Globus pallidus (tissue), 1 donor: ENCODE results near the gene PDK1.

Experiments used
- DNase-seq: peaks from one replicate; pipeline ENCODE4 v3.0.0-alpha.2; 2015; ENCODE audit warnings: low spot score

PDK1 gene

GRCh38 chr2:172597176-172597842 lies 41.4 kb downstream of the PDK1 start:
- DNase-seq = no peak

DNA sequence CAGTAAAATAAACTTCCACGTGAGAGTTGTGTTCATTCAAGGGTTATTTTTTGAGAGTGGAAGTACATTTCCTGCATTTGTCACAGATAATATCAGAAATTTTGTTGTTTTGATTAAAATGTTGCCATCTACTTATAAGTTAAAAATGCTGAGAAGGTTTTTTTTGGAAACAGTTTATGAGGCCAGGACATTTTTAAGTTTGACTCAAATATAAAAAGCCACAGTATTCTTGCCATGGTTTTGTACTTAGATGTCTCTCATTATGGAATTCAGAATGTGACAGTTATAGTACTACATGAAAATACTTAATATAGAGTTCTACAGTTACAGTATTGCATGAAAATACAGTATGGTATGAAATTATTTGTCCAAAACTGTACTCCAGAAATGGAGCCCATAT lies 44.1 kb downstream of the PDK1 start:
- no peak for DNase-seq

DNA sequence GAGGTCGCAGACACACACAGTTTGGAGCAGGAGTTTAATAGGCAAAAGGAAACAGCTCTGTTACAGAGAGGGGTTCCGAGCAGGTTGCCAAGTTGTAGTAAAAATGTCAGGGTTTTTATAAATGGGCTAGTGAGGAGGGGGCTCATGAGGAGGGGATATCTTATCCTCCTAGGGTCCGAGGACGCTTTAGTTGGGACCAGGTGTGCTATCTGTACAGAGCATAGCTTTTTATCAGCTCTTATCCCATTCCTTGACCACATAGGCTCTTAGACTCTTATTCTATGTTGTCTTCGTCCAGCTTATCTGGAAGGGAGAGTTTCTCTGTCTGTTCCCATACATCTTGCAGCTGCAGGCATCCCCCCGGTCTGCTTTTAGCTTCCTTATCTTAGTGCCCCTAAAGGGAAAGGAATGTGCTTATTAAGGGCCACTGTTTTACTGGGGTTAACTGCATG lies 44.7 kb downstream of the PDK1 start:
- no peak for DNase-seq

- no peak for DNase-seq
Observed at GRCh38 chr2:172606285-172606684, 50.4 kb downstream of the PDK1 start.

- no peak for DNase-seq
Observed at GRCh38 chr2:172607379-172607928, 51.6 kb downstream of the PDK1 start.

- DNase-seq = no peak
Observed at GRCh38 chr2:172609488-172609887, 53.6 kb downstream of the PDK1 start.

DNA sequence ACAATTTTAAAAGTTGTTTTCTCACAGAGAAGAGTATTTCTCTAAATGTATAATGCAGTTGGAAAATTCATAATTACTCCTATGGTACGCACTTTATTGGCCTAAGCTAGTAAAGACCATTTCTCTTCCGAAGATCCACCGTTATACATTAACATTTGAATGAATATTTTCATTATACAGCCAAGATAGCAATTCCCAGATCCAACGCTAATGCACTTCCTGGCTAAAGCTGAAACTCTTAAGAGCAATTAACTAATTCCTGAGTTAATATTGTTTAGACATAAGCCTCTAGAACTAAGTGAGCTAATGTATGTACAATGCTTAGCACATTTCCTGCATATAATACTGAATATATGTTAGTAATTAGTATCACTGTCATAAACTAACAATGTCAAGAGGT lies 56.2 kb downstream of the PDK1 start:
- DNase-seq = no peak

- DNase-seq = no peak
Observed at GRCh38 chr2:172613040-172613439, 57.1 kb downstream of the PDK1 start.

- no peak for DNase-seq
Observed at GRCh38 chr2:172613615-172614231, 57.8 kb downstream of the PDK1 start.

- no peak for DNase-seq
Observed at GRCh38 chr2:172614932-172615331, 59.0 kb downstream of the PDK1 start.

- no peak for DNase-seq
Observed at GRCh38 chr2:172615727-172616261, 59.9 kb downstream of the PDK1 start.

- no peak for DNase-seq
Observed at GRCh38 chr2:172617115-172617514, 61.2 kb downstream of the PDK1 start.

- no peak for DNase-seq
Observed at GRCh38 chr2:172623249-172623965, 67.5 kb downstream of the PDK1 start.

- no peak for DNase-seq
Observed at GRCh38 chr2:172624996-172625395, 69.1 kb downstream of the PDK1 start.

DNA sequence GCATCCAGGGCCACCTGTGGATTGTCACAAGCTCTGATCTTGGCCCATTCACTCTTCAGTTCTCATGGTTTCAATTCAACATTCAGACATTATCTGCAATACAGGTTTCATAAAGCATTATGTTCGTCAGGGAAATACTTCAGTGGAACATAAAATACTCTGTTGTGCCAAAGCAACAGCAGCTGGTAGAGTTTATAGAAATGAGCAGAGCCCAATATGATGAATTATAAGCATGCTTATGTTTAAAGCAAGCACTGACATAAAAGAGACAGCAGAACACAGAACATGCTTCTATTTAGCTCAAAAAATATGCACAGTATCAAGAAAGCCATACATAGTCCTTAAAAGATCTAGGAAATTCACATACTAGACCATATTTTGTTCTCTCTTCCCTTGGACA lies 71.3 kb downstream of the PDK1 start:
- no peak for DNase-seq

DNA sequence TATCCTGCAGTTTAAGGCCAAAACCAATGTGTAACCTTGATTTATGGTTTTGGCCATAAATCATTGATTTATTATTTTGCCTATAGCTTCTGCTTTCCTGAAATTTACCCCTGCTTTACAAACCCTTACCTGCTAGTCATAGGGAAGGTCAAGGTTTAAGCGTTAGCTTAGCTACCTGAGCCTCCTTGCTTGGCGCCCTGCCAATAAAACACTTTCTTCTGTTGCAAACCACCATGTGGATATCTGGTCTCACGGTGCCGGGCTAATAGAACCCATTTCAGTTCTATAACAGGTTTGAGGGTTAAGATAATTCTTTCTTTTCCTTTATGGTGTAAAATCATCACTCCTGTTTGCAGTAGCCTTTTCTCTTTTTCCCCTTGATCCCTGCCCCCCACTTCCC lies 72.2 kb downstream of the PDK1 start:
- no peak for DNase-seq

GRCh38 chr2:172629586-172629985 lies 73.7 kb downstream of the PDK1 start:
- no peak for DNase-seq

- DNase-seq = no peak
Observed at GRCh38 chr2:172630181-172630580, 74.3 kb downstream of the PDK1 start.

DNA sequence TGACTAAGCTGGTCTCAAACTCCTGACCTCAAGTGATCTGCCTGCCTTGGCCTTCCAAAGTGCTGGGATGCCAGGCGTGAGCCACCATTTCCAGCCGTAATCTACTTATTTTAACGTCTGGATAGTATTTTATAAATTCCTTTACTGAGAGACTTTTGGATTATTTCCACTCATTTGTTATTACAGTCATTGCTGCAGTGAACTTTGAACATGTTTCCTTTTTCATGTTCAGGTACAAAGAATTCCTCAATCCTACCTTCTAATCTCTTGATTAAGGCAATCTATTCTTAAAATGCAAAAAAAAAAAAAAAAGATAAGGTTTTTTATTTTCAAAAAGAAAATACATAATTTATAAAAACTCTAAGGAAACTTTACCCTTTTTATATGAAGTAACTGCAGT lies 78.6 kb downstream of the PDK1 start:
- DNase-seq = no peak

DNA sequence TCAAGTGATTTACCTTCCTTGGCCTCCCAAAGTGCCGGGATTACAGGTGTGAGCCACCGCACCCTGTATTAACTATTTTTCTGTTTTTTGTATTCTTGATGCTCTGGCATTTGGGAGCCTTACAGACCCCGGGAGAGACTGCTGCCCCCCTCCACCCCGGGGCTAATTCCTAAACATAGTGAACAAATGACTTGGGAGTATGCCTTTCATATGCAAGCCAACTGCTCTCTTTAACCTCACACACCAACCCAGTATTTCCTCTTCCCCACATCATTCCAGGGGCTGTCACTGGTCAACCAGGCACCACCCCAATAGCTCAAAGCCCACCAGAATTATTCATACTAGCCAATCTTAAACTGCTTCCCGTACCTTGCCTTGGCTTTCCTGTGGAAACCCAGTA lies 79.7 kb downstream of the PDK1 start:
- DNase-seq = no peak

DNA sequence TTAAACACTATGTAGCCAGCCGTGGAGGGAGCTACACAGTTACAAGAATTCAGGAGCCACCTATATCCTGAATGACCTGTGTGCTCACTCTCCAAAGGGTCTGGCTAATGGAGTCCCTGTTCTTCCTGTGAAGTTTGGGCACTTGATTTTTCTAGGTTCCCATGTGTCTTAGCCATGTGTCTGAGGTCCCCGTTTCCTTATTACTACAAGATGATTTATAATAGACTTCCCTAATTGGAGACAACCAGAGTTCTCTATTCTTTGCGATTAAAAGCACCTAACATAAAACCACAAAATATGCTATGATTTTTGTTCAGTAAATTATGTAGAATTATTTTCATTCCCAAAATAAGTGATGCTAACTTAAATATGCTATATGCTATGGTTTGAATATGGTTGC lies 83.4 kb downstream of the PDK1 start:
- no peak for DNase-seq

GRCh38 chr2:172639823-172640222 lies 83.9 kb downstream of the PDK1 start:
- DNase-seq = no peak

DNA sequence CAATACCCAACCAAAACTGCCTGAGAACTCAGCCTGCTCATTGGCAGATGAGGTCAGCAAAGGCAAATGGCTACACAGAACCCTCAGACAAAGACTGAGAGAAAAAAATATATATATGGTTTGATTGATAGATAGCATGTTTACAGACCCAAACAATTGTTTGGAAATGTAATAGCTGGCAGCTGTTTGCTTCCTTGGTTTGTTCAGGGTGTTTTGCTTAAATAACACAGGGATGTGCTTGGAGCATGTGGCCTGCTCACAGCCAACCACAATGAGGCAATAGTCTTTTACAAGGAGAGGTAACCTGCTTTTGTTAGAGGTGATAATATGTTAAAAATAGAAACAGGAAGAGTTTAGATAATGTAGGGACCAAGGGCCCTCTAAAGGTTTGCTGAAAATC lies 84.5 kb downstream of the PDK1 start:
- no peak for DNase-seq
